Eye (tissue), 1 donor: ENCODE data around the gene STRIP2.
A peak's percentile ranks its signal among the peaks of the same experiment; 100 is the strongest.
"Not testable (repeated sequence)": the region's sequence is repeated elsewhere in the genome, so short reads cannot be mapped to it uniquely, and the experiment has no call there.

Experiments used
- DNase-seq: peaks from one replicate; pipeline ENCODE4 v3.0.0-alpha.2; 2015

The STRIP2 gene

GRCh38 chr7:129433847-129434674 lies at the start of gene STRIP2:
Gene STRIP2, plus strand, starts transcription at chr7:129434432. Its CDS starts 41 bp downstream, at chr7:129434473.
- peak; percentile 96 for DNase-seq

GRCh38 chr7:129385116-129385515 lies 49.1 kb upstream of the STRIP2 start:
- no peak for DNase-seq

- no peak for DNase-seq
Observed at GRCh38 chr7:129385598-129385997, 48.6 kb upstream of the STRIP2 start.

GRCh38 chr7:129386506-129386905 lies 47.7 kb upstream of the STRIP2 start:
- DNase-seq = no peak

- DNase-seq = no peak
Observed at GRCh38 chr7:129387537-129387936, 46.7 kb upstream of the STRIP2 start.

- DNase-seq = peak; percentile 35
Observed at GRCh38 chr7:129388333-129389098, 45.7 kb upstream of the STRIP2 start.

GRCh38 chr7:129389829-129390228 lies 44.4 kb upstream of the STRIP2 start:
- no peak for DNase-seq

- no peak for DNase-seq
Observed at GRCh38 chr7:129390314-129390713, 43.9 kb upstream of the STRIP2 start.

- DNase-seq = no peak
Observed at GRCh38 chr7:129391546-129392171, 42.6 kb upstream of the STRIP2 start.

- DNase-seq = no peak
Observed at GRCh38 chr7:129393255-129393654, 41.0 kb upstream of the STRIP2 start.

GRCh38 chr7:129394101-129394500 lies 40.1 kb upstream of the STRIP2 start:
- no peak for DNase-seq

GRCh38 chr7:129394982-129395914 lies 39.0 kb upstream of the STRIP2 start:
- DNase-seq = no peak

- DNase-seq = no peak
Observed at GRCh38 chr7:129401228-129401966, 32.8 kb upstream of the STRIP2 start.

GRCh38 chr7:129401967-129402860 lies 32.0 kb upstream of the STRIP2 start:
- DNase-seq = no peak

- DNase-seq = no peak
Observed at GRCh38 chr7:129405527-129405926, 28.7 kb upstream of the STRIP2 start.

GRCh38 chr7:129410238-129410637 lies 24.0 kb upstream of the STRIP2 start:
- DNase-seq = not testable (repeated sequence)

- no peak for DNase-seq
Observed at GRCh38 chr7:129412501-129412900, 21.7 kb upstream of the STRIP2 start.

GRCh38 chr7:129417073-129417472 lies 17.2 kb upstream of the STRIP2 start:
- DNase-seq = no peak

GRCh38 chr7:129421717-129422250 lies 12.4 kb upstream of the STRIP2 start:
- DNase-seq = no peak

GRCh38 chr7:129422727-129423126 lies 11.5 kb upstream of the STRIP2 start:
- no peak for DNase-seq
